Articular chondrocyte of knee joint (primary cell): ENCODE data around the gene POLE3. TPM values are rescaled to one million over a fixed set of nuclear protein-coding genes. Genes with fewer than 3 reads are reported as not detected.

Experiments
- total RNA-seq: library from RNA; depleted of rRNA; stranded (reverse); fragments of >200 nt; gene quantifications from 2 replicates; pipeline ENCODE4 v1.2.3, GENCODE V29; 2012

Gene POLE3
- total RNA-seq: 37.1 and 47.3 TPM in 2 replicates

GRCh38 chr9:113410207-113410864 is at the start of gene POLE3, which contains the start of gene C9orf43:
POLE3 (minus strand) TSS chr9:113410675; CDS start chr9:113410293, 382 bp downstream.
C9orf43 (plus strand) TSS chr9:113410747; CDS start chr9:113413494, 2,747 bp downstream.

GRCh38 chr9:113401027-113401792 is 9.3 kb downstream of the POLE3 start, which contains the start of gene ALAD:
ALAD (minus strand) TSS chr9:113401284; CDS start chr9:113393559, 7,725 bp downstream.

GRCh38 chr9:113376634-113377567 is 33.6 kb downstream of the POLE3 start, which contains the start of gene HDHD3:
HDHD3 (minus strand) TSS chr9:113376986; CDS start chr9:113374354, 2,632 bp downstream.

Other genes starting within 250 kb of the POLE3 start
- gene FKBP15, start 189.4 kb downstream of the POLE3 start, total RNA-seq: 32.9 and 35.5 TPM in 2 replicates
- 37.4 and 39.3 TPM in 2 replicates for gene SLC31A1, start 189.1 kb downstream of the POLE3 start, total RNA-seq
- gene CDC26, start 135.1 kb downstream of the POLE3 start, total RNA-seq: 46.4 and 60.4 TPM in 2 replicates
- 20.9 and 25.6 TPM in 2 replicates for gene PRPF4, start 135.0 kb downstream of the POLE3 start, total RNA-seq
- gene RNF183, start 107.3 kb downstream of the POLE3 start, total RNA-seq: not detected in 2 replicates
- 2.9 and 3.2 TPM in 2 replicates for gene WDR31, start 70.4 kb downstream of the POLE3 start, total RNA-seq
- under 0.01 and 0.11 TPM in 2 replicates for gene BSPRY, start 61.1 kb downstream of the POLE3 start, total RNA-seq
- 15.7 and 19.3 TPM in 2 replicates for gene HDHD3, start 33.7 kb downstream of the POLE3 start, total RNA-seq
- 21.3 and 22.9 TPM in 2 replicates for gene ALAD, start 9.4 kb downstream of the POLE3 start, total RNA-seq
- 0.43 and 0.52 TPM in 2 replicates for gene C9orf43, start 72 bp upstream of the POLE3 start, total RNA-seq
- 83.4 and 87.5 TPM in 2 replicates for gene RGS3, start 53.1 kb upstream of the POLE3 start, total RNA-seq